Endodermal cell (in vitro differentiated cells): Measurements from ENCODE around the gene GCSAM. TPM values are rescaled to one million over a fixed set of nuclear protein-coding genes. Genes with fewer than 3 reads are reported as not detected.

Experiments
- DNase-seq: peaks from one replicate; pipeline ENCODE4 v3.0.0-alpha.2; 2017
- H3K27ac ChIP-seq: 2 replicates; pipeline ENCODE4 v1.5.1; 2013; ENCODE audit warnings: mild to moderate bottlenecking, low read depth, low read length, moderate library complexity
- H3K27me3 ChIP-seq: 2 replicates; pipeline ENCODE4 v1.6.1; 2013; ENCODE audit warnings: mild to moderate bottlenecking, low read length, moderate library complexity; ENCODE audit not compliant: insufficient read depth, control insufficient read depth, poor library complexity, severe bottlenecking
- H3K36me3 ChIP-seq: 2 replicates; pipeline ENCODE4 v1.7.0; 2013; ENCODE audit warnings: mild to moderate bottlenecking, low read length, moderate library complexity; ENCODE audit not compliant: control insufficient read depth, insufficient read depth
- H3K4me1 ChIP-seq: one replicate; pipeline ENCODE4 v1.7.0; 2013; ENCODE audit warnings: low read length; ENCODE audit not compliant: control insufficient read depth, insufficient read depth
- H3K4me3 ChIP-seq: 2 replicates; pipeline ENCODE4 v1.5.1; 2013; ENCODE audit warnings: mild to moderate bottlenecking, low read length, moderate library complexity
- H3K9ac ChIP-seq: 2 replicates; pipeline ENCODE4 v1.6.1; 2013; ENCODE audit warnings: mild to moderate bottlenecking, low read length, moderate library complexity; ENCODE audit not compliant: poor library complexity, severe bottlenecking; ENCODE audit errors: extremely low read depth
- H3K9me3 ChIP-seq: 2 replicates; pipeline ENCODE4 v1.6.1; 2013; ENCODE audit warnings: mild to moderate bottlenecking, low read length, moderate library complexity; ENCODE audit not compliant: control insufficient read depth
- H3K27ac Mint-ChIP-seq: 2 replicates; pipeline ENCODE4 v1.8.0; 2020; ENCODE audit warnings: mixed read lengths
- H3K27me3 Mint-ChIP-seq: 2 replicates; pipeline ENCODE4 v1.8.0; 2021; ENCODE audit warnings: mild to moderate bottlenecking, mixed read lengths; ENCODE audit not compliant: insufficient read depth
- H3K36me3 Mint-ChIP-seq: 2 replicates; pipeline ENCODE4 v1.8.0; 2020; ENCODE audit warnings: low read depth, mixed read lengths
- H3K4me1 Mint-ChIP-seq: 2 replicates; pipeline ENCODE4 v1.8.0; 2020; ENCODE audit warnings: mixed read lengths
- H3K4me3 Mint-ChIP-seq: 2 replicates; pipeline ENCODE4 v1.8.0; 2020; ENCODE audit warnings: mild to moderate bottlenecking, moderate library complexity, mixed read lengths
- H3K9me3 Mint-ChIP-seq: 2 replicates; pipeline ENCODE4 v1.8.0; 2020; ENCODE audit warnings: mild to moderate bottlenecking, mixed read lengths
- WGBS, 2 experiments: methylation state at CpG; one replicate each; pipeline versions ENCODE4 v1.1.5 to v1.1.7; 2013; ENCODE audit warnings: missing lambda C conversion rate in 2 of 2, mixed read lengths in 1 of 2; ENCODE audit not compliant: insufficient coverage in 1 of 2, insufficient read length in 1 of 2; 5-methylcytosine and 5-hydroxymethylcytosine counted together
- total RNA-seq, 2 donors: library from RNA; stranded (reverse); fragmentation: NEBNext Ultra II Directional in 1 of 2; extraction: Animal tissue kit (Norgen Biotek cat#: 25700) in 1 of 2; gene quantifications; 2 replicates in 1 of 2; 3 replicates in 1 of 2; pipeline ENCODE4 v1.2.1, GENCODE V29; 2021
- TF ChIP-seq, protein P1 (sequence below): fragments of 200-600 bp; sonication (generic); conservative IDR thresholded peaks from 2 replicates; pipeline ENCODE4 v1.5.0; 2021; ENCODE audit warnings: antibody characterized with exemption, mild to moderate bottlenecking

The GCSAM gene
- total RNA-seq, 2 donors from 2014 or later: not detected

DNA sequence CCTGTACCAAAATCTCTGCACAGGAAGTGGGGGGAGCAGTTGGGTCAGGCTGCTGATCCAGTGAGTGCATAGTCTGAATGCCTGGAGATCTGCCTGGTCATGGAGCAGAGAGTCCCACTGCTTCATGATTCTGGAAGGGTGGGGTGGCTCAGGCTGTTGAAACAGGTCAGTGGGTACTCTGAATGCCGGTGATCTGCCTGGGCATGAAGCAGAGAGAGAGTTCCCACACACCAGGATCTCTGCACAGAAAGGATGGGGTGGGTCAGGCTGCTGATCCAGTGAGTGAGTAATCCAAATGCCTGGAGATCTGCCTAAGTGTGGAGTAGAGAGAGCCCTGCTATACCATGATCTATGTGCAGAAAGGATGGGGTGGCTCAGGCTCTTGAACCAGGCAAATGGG is 16.1 kb upstream of the GCSAM start:
- WGBS, 2 experiments: 94% methylated on average over 1 of the region's 1 CpG; no CpG with 5 or more reads in 1 of the 2 experiments
- H3K27me3 ChIP-seq: no peaks in the 10 kb centered on the region
- no peak overlapping the region for H3K9ac ChIP-seq
- no peaks in the 10 kb centered on the region for H3K27me3 Mint-ChIP-seq
- peaks cover 7% of the 10 kb centered on the region for H3K36me3 Mint-ChIP-seq
- H3K27ac Mint-ChIP-seq: no peak overlapping the region
- H3K27ac ChIP-seq: no peak overlapping the region
- no peak overlapping the region for H3K4me3 ChIP-seq
- no peak overlapping the region for H3K4me3 Mint-ChIP-seq
- TF ChIP-seq, protein P1, sequence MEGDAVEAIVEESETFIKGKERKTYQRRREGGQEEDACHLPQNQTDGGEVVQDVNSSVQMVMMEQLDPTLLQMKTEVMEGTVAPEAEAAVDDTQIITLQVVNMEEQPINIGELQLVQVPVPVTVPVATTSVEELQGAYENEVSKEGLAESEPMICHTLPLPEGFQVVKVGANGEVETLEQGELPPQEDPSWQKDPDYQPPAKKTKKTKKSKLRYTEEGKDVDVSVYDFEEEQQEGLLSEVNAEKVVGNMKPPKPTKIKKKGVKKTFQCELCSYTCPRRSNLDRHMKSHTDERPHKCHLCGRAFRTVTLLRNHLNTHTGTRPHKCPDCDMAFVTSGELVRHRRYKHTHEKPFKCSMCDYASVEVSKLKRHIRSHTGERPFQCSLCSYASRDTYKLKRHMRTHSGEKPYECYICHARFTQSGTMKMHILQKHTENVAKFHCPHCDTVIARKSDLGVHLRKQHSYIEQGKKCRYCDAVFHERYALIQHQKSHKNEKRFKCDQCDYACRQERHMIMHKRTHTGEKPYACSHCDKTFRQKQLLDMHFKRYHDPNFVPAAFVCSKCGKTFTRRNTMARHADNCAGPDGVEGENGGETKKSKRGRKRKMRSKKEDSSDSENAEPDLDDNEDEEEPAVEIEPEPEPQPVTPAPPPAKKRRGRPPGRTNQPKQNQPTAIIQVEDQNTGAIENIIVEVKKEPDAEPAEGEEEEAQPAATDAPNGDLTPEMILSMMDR: no peak
- no peaks in the 10 kb centered on the region for H3K36me3 ChIP-seq
- H3K9me3 ChIP-seq: peaks cover 40% of the 10 kb centered on the region
- H3K9me3 Mint-ChIP-seq: peaks cover 48% of the 10 kb centered on the region
- H3K4me1 ChIP-seq: no peaks in the 10 kb centered on the region
- H3K4me1 Mint-ChIP-seq: peaks cover 9% of the 10 kb centered on the region
- no peak for DNase-seq

- TF ChIP-seq, protein P1: no peak
- no peaks in the 10 kb centered on the region for H3K27me3 Mint-ChIP-seq
- Histone ChIP-seq H3K36me3 (no peaks in the 10 kb centered on the region), H3K9me3 (peaks cover 33% of the 10 kb centered on the region), H3K27ac (no peak overlapping the region), H3K27me3 (no peaks in the 10 kb centered on the region), H3K4me1 (no peaks in the 10 kb centered on the region), H3K9ac (no peak overlapping the region), H3K4me3 (no peak overlapping the region)
- H3K4me1 Mint-ChIP-seq: no peaks in the 10 kb centered on the region
- WGBS, 2 experiments: 96 to 100% methylated on average over 1 of the region's 1 CpG
- no peak overlapping the region for H3K4me3 Mint-ChIP-seq
- peaks cover 7% of the 10 kb centered on the region for H3K36me3 Mint-ChIP-seq
- no peak overlapping the region for H3K27ac Mint-ChIP-seq
- H3K9me3 Mint-ChIP-seq: peaks cover 41% of the 10 kb centered on the region
- DNase-seq: no peak
These were observed 10.6 kb upstream of the GCSAM start for GRCh38 chr3:112143689-112144088.

DNA sequence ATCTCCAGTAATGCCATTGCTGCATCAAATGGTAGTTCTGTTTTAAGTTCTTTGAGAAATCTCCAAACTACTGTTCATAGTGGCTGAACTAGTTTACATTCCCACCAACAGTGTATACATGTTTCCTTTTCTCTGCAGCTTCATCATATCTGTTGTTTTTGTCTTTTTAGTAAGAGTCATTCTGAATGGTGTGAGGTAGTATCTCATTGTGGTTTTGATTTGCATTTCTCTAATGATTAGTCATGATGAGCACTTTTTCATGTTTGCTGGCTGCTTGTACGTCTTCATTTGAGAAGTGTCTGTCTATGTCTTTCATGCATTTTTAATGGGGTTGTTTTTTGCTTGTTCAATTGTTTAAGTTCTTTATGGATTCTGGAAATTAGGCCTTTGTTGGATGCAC is 10.2 kb upstream of the GCSAM start:
- Mint-ChIP-seq H3K4me1 (no peaks in the 10 kb centered on the region), H3K4me3 (no peak overlapping the region), H3K27ac (no peak overlapping the region), H3K27me3 (no peaks in the 10 kb centered on the region), H3K9me3 (peaks cover 39% of the 10 kb centered on the region), H3K36me3 (peaks cover 6% of the 10 kb centered on the region)
- no peak for DNase-seq
- H3K9ac ChIP-seq: no peak overlapping the region
- TF ChIP-seq, protein P1: no peak
- H3K36me3 ChIP-seq: no peaks in the 10 kb centered on the region
- peaks cover 29% of the 10 kb centered on the region for H3K9me3 ChIP-seq
- WGBS, 2 experiments: 67% methylated on average over 1 of the region's 1 CpG; no CpG with 5 or more reads in 1 of the 2 experiments
- H3K27me3 ChIP-seq: no peaks in the 10 kb centered on the region
- H3K4me3 ChIP-seq: no peak overlapping the region
- no peak overlapping the region for H3K27ac ChIP-seq
- no peaks in the 10 kb centered on the region for H3K4me1 ChIP-seq
